HUES64 (cell line): ENCODE results near the gene RBCK1.
"Not testable (repeated sequence)": the region's sequence is repeated elsewhere in the genome, so short reads cannot be mapped to it uniquely, and the experiment has no call there.

ENCODE experiments used
- H3K27ac ChIP-seq: 2 replicates; pipeline ENCODE4 v1.7.0; 2013; ENCODE audit warnings: low read depth, low read length, inconsistent platforms
- H3K27me3 ChIP-seq: 2 replicates; pipeline ENCODE4 v1.6.1; 2013; ENCODE audit warnings: mild to moderate bottlenecking, low read length; ENCODE audit not compliant: insufficient read depth
- H3K36me3 ChIP-seq: 2 replicates; pipeline ENCODE4 v1.6.1; 2013; ENCODE audit warnings: mild to moderate bottlenecking, low read length; ENCODE audit not compliant: insufficient read depth
- H3K4me1 ChIP-seq: 2 replicates; pipeline ENCODE4 v1.6.1; 2013; ENCODE audit warnings: mild to moderate bottlenecking, low read length, moderate library complexity; ENCODE audit not compliant: insufficient read depth
- H3K4me3 ChIP-seq: 2 replicates; pipeline ENCODE4 v1.5.1; 2013; ENCODE audit warnings: mild to moderate bottlenecking, low read length, moderate library complexity
- H3K9ac ChIP-seq: 2 replicates; pipeline ENCODE4 v1.6.1; 2013; ENCODE audit warnings: mild to moderate bottlenecking, low read depth, low read length
- H3K9me3 ChIP-seq: 2 replicates; pipeline ENCODE4 v1.6.1; 2013; ENCODE audit warnings: low read depth, low read length; ENCODE audit not compliant: insufficient read depth
- WGBS: fragments of 150-250, 120-280 bp; methylation state at CpG from one replicate; pipeline ENCODE4 v1.1.7; 2013; ENCODE audit warnings: missing lambda C conversion rate; 5-methylcytosine and 5-hydroxymethylcytosine counted together

The RBCK1 gene

DNA sequence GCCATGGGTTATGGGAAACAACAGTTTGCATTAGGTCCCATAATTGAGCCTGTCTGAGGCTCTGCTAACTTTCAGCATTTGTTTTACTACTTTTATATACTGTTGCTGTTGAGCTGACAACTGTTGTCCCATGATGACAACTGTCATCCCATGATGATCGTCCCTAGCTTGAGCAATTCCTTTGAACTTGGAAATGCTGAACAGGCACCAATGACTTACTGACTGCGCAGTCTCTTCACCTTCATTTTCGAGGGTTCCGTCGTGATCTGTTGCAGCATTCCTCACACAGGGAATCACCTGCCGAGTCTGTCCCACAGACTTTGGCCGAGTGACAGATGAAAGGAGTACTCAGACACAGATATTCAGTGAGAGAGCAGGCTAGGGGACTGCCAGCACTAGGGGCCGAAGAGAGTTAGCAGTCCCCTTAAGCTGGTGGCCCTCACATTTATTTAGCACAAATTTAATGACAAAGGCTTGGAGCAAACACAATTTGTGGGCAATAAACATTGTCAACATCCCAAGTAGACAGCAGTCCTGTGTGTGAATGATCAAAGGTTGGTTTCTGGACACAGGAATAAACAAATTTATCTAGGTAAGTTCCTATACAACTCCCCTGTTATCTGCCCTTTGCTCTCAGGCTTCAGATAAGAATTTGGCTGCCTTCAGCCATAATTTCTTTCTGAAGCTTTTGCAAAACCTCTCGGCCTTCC lies 64.2 kb downstream of the RBCK1 start:
- Histone ChIP-seq H3K36me3 (peaks cover 17% of the 10 kb centered on the region), H3K9me3 (peaks cover 33% of the 10 kb centered on the region), H3K27me3 (no peaks in the 10 kb centered on the region), H3K4me3 (no peak overlapping the region), H3K9ac (no peak overlapping the region), H3K4me1 (no peaks in the 10 kb centered on the region), H3K27ac (no peak overlapping the region)
- 90% methylated on average over 9 of the region's 9 CpGs for WGBS

DNA sequence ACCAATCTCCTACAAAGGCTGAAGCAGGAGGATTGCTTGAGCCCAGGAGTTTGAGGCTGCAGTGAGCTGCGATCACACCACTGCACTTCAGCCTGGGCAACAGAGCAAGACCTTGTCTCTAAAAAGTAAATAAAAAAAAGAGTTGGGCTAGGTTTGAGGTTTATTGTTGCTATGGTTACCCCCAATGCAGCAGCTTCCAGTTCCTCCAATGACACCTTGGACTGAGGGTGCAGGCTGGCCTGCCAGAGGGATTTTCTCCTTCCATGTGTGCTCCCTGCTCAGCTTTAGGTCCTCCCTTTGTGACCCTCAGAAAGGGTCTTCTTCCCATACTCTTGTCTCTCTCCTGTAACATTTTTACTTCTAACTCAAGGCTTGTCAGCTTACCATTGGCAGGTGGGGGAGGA lies 64.8 kb downstream of the RBCK1 start:
- H3K9ac ChIP-seq, result no peak overlapping the region
- H3K4me1 ChIP-seq, result no peaks in the 10 kb centered on the region
- H3K27ac ChIP-seq, result no peak overlapping the region
- H3K36me3 ChIP-seq, result peaks cover 22% of the 10 kb centered on the region
- no peak overlapping the region for H3K4me3 ChIP-seq
- H3K9me3 ChIP-seq, result peaks cover 27% of the 10 kb centered on the region
- WGBS, result 80% methylated on average over 1 of the region's 1 CpG
- no peaks in the 10 kb centered on the region for H3K27me3 ChIP-seq

DNA sequence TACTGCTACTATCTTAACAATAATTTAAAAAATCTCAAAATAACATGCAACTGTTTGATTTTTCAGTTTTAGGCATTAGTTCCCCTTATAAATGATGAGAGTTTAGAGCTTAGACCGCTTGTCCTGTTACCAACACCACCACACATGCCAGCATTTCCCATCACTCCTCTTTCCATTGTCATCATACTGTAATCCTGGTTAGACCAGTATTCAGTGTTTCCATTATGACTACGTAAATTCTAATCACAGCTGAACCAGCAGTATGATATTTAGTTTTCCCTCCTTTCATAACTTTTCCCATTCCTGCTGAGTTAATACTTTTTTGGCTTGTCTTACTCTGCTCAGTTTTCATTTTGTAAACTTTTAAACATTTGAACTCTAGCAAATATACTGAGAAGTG lies 66.5 kb downstream of the RBCK1 start:
- no peaks in the 10 kb centered on the region for H3K4me1 ChIP-seq
- H3K36me3 ChIP-seq, result peaks cover 38% of the 10 kb centered on the region
- H3K27me3 ChIP-seq, result no peaks in the 10 kb centered on the region
- 99% methylated on average over 2 of the region's 2 CpGs for WGBS
- peaks cover 21% of the 10 kb centered on the region; the same call in 1 of the 2 replicates for H3K9me3 ChIP-seq
- H3K4me3 ChIP-seq, result no peak overlapping the region
- H3K9ac ChIP-seq, result no peak overlapping the region
- H3K27ac ChIP-seq, result no peak overlapping the region

DNA sequence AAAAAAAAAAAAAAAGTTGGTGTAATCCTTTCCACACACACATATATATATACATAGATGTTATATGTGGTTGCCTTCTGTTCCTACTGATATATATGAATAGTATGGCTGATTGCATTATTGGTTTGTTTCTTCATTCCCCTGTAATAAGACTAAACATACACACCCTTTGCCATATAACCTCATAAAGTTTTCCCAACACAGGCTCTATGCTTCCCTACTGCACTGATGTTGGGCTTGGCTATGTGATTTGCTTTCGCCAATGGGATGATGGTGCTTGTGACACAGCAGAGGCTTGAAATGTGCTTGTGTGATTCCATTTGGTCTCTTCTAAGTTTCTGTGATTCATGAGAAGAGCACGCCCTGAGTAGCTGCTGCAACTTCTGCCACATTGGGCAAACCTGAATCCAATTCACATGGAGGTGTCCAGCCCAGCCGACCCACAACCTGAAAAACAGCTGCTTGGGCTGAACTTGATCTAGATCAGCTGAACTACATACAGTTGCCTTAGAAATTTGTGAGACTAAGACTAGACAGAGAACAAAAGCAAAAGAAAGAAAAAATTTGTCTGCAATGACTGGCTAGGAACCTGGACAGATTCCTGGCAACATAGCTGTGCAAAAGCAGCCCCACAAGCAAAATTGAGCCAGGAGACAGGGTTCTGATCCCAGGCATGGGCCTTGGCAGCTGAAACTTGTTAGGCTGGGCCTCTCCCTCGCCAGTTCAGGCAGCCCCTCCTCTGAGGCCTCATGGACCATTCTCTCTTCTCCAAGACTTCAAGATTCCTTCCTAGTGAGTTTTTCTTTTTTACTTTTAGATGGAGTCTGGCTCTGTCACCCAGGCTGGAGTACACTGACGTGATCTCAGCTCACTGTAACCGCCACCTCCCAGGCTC lies 67.6 kb downstream of the RBCK1 start:
- Histone ChIP-seq H3K36me3 (peaks cover 49% of the 10 kb centered on the region), H3K4me3 (no peak overlapping the region), H3K9ac (no peak overlapping the region), H3K27ac (no peak overlapping the region), H3K9me3 (peaks cover 12% of the 10 kb centered on the region; the same call in 1 of the 2 replicates), H3K27me3 (no peaks in the 10 kb centered on the region), H3K4me1 (no peaks in the 10 kb centered on the region)
- WGBS, result 95% methylated on average over 6 of the region's 6 CpGs

DNA sequence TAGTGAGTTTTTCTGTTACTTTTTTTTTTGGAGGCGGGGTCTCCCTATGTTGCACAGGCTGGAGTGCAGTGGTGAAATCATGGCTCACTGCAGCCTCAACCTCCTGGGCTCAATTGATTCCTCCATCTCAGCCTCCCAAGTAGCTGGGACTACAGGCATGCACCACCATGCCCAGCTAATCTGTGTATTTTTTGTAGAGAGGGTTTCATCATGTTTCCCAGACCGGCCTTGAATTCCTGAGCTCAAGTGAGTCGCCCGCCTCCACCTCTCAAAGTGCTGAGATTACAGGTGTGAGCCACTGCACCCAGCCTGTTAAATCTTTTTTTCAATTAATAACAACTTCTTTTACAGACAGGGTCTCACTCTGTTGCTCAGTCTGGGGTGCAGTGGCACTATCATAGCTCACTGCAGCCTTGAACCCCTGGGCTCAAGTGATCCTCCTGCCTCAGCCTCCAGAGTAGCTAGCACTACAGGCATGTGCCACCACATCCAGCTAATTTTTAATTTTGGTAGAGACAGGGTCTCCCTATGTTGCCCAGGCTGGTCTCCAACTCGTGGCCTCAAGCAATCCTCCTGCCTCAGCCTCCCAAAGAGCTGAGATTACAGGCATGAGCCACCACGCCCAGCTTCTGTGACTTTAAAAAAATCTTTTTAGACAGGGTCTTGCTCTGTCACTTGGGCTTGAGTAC lies 68.6 kb downstream of the RBCK1 start:
- 93% methylated on average over 6 of the region's 6 CpGs for WGBS
- H3K9me3 ChIP-seq, result peaks cover 12% of the 10 kb centered on the region; the same call in 1 of the 2 replicates
- H3K4me3 ChIP-seq, H3K4me1 ChIP-seq, H3K27ac ChIP-seq, H3K9ac ChIP-seq, H3K27me3 ChIP-seq: not testable (repeated sequence)
- H3K36me3 ChIP-seq, result peaks cover 59% of the 10 kb centered on the region

DNA sequence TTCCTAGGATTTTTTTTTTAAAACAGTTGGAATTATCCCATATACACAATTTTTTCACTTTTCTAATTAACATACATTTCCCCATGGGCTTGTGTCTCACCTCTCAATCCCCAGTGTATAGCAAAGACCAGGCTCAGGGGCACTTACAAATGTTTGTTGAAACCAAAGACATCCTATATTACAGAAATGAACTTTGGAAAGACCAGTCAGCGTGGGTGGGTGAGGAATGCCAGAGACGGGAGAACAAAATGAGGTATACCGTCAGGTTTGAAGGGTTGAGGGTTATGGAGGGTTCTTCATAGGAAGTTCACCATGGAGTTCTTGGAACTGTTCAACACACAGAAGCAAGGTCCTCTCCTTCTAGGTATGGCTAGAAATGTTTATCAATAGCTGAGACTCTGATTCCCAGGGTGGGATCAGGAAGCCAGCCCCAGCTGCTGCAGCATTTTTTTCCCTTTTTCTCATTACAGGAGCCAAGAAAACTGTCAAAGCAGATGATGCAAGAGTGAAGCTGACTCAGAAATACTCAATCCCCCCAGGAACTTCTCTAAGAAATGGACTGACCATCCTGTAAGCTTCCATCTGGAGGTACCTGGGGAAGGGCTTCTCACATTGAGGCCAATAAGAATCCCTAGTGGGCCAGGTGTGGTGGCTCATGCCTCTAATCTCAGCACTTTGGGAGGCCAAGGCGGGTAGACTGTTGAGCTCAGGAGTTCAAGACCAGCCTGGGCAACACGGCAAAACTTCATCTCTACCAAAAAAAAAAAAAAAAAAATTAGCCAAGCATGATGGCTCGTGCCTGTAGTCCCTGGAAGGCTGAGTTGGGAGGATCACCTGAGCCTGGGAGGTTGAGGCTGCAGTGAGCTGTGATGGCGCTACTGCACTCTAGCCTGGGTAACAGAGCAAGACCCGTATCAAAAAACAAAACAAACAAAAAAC lies 70.2 kb downstream of the RBCK1 start:
- Histone ChIP-seq H3K9ac (no peak overlapping the region), H3K27ac (no peak overlapping the region), H3K9me3 (0 out of 2 replicates have a peak, but pooled peaks cover 5% of the 10 kb centered on the region), H3K36me3 (peaks cover 74% of the 10 kb centered on the region), H3K27me3 (no peaks in the 10 kb centered on the region), H3K4me3 (no peak overlapping the region), H3K4me1 (no peaks in the 10 kb centered on the region)
- WGBS, result 95% methylated on average over 8 of the region's 8 CpGs

DNA sequence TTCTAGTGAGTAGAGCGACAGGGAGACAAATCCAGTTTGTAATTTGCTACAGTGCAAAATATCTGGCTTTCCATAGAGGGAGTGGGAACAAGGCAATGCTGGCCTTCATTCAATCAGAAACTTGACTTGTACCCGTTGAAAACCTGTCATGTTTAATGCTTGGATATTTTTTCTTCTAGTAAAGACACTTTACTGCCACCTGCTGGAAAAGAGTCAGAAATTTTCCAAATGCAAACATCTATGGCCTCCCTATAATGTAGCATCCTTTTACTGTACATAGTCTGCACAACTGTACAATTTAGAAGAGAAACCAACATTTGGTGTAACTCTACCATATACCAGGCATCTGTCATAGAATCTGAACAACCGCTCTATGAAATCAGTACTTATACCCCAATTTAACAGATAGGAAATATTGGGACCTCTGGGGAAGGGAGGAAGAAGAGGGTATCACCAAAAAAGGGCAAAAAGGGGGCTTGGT lies 70.9 kb downstream of the RBCK1 start:
- no peaks in the 10 kb centered on the region for H3K27me3 ChIP-seq
- no peak overlapping the region for H3K27ac ChIP-seq
- H3K4me3 ChIP-seq, result no peak overlapping the region
- H3K36me3 ChIP-seq, result peaks cover 74% of the 10 kb centered on the region
- H3K4me1 ChIP-seq, result no peaks in the 10 kb centered on the region
- 89% methylated on average over 3 of the region's 3 CpGs for WGBS
- no peak overlapping the region for H3K9ac ChIP-seq
- H3K9me3 ChIP-seq, result no peaks in the 10 kb centered on the region

DNA sequence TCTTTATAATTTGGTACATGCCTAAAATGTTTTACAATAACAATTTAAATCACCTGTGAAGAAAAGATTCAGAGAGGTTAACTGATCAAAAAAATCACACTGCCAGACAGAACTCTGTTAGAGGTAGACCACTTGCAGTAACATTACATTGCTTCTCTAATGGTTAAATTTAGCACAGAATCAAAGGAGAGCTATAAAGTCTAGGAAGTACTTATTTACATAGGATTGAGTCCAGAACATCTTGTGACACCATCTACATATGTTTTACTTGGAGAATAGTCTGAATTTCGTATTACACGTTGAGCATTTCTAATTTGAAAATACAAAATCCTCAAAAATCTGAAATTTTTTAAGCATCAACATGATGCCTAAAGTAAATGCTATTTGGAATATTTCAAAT lies 71.4 kb downstream of the RBCK1 start:
- Histone ChIP-seq H3K36me3 (peaks cover 76% of the 10 kb centered on the region), H3K9me3 (no peaks in the 10 kb centered on the region), H3K27ac (no peak overlapping the region; the same call in 1 of the 2 replicates), H3K4me3 (no peak overlapping the region), H3K4me1 (no peaks in the 10 kb centered on the region), H3K9ac (no peak overlapping the region), H3K27me3 (no peaks in the 10 kb centered on the region)
- 90% methylated on average over 2 of the region's 2 CpGs for WGBS

DNA sequence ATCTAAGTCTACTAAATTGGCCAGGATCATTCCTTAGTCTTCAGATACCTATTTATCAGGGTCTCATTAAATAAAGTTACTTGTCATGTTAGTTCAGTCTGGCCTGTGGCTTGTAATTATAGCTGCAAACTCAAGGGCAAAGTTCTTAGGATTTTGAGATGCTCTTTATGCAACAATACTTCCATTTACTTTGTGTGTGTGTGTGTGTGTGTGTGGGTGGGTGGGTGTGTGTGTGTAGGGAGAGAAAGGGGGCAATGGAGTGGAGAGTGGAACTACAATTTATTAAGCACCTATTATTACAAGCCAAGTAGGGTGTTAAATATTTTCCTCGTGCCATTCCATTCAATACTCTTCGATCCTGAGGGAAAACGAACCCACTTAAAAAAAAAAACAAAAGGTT lies 71.9 kb downstream of the RBCK1 start:
- no CpG with 5 or more reads among the region's 3 CpGs for WGBS
- Histone ChIP-seq H3K27ac (no peak overlapping the region; the same call in 1 of the 2 replicates), H3K27me3 (no peaks in the 10 kb centered on the region), H3K9ac (no peak overlapping the region), H3K4me3 (no peak overlapping the region), H3K36me3 (peaks cover 80% of the 10 kb centered on the region), H3K4me1 (no peaks in the 10 kb centered on the region), H3K9me3 (no peaks in the 10 kb centered on the region)

DNA sequence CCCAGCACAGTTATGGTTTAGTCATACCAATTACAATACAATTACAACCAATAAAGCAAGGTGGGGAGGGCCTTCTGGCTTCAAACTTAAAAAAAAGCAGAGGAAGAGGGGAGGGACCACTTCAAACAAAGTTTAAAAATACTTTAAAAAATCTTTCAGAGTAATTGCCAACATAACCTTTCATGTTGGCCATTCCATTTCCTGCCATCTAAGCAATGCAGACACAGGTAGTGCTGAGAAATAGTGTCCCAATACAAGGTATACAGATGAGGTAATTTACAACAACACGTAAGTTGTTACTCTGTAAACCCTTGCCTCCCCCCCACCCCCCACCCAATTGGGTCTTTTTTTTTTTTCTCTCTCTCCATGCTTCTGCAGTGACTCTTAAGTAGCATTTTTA lies 73.1 kb downstream of the RBCK1 start:
- 100% methylated on average over 1 of the region's 1 CpG for WGBS
- Histone ChIP-seq H3K4me3 (no peak overlapping the region), H3K36me3 (peaks cover 91% of the 10 kb centered on the region), H3K9me3 (no peaks in the 10 kb centered on the region), H3K4me1 (no peaks in the 10 kb centered on the region), H3K9ac (no peak overlapping the region), H3K27ac (no peak overlapping the region), H3K27me3 (no peaks in the 10 kb centered on the region)
